Measurements from ENCODE around the gene PSMD1.

PSMD1 gene

GRCh38 chr2:231033147-231034132, 23.2 kb upstream of the PSMD1 start:
- Histone ChIP-seq H3K36me3 (ENCODE audit: control insufficient read depth in 2 of 2, insufficient read depth in 1 of 2, low read length in 2 of 2) (no peaks in the 10 kb centered on the region), H3K4me1 (ENCODE audit: control insufficient read depth, insufficient read depth, low read length) (peaks cover 3% of the 10 kb centered on the region; the same call in 1 of the 2 replicates), H3K4me3 (ENCODE audit: low read depth, low read length) (no peak overlapping the region), H3K27ac (ENCODE audit: extremely low read depth, low read depth, low read length) (no peak overlapping the region), H3K9me3 (ENCODE audit: control insufficient read depth, insufficient read depth, low read depth, low read length) (no peaks in the 10 kb centered on the region)
- POLR2A ChIA-PET = no interaction called here
- CTCF ChIA-PET = interaction anchor here (0.6 to 0.7 kb wide), 2 partner anchors 8 to 132 kb away, joined by 3 read pairs; no protein-coding TSS in a partner anchor
- peak; percentile 78 for TF ChIP-seq PRDM1 (tag by site-specific recombination; IDR thresholded peaks at IDR 0.05)
- no peak for TF ChIP-seq GLIS1 (tag by site-specific recombination; IDR thresholded peaks at IDR 0.05)
- no peak for TF ChIP-seq ZNF530 (tag by site-specific recombination; IDR thresholded peaks at IDR 0.05; ENCODE audit: low read depth)
- TF ChIP-seq ZNF121 (tag by site-specific recombination; IDR thresholded peaks at IDR 0.05) = peak; percentile 54; the same call in 1 of the 2 replicates

GRCh38 chr2:231034291-231034882, 22.3 kb upstream of the PSMD1 start:
- H3K4me3 ChIP-seq (ENCODE audit: low read depth, low read length) = no peak overlapping the region
- H3K27ac ChIP-seq (ENCODE audit: extremely low read depth, low read depth, low read length) = no peak overlapping the region
- peaks cover 3% of the 10 kb centered on the region; the same call in 1 of the 2 replicates for H3K4me1 ChIP-seq (ENCODE audit: control insufficient read depth, insufficient read depth, low read length)
- ChIA-PET CTCF (no interaction called here), POLR2A (no interaction called here)
- H3K36me3 ChIP-seq (ENCODE audit: control insufficient read depth in 2 of 2, insufficient read depth in 1 of 2, low read length in 2 of 2) = no peaks in the 10 kb centered on the region
- TF ChIP-seq GLIS1 (tag by site-specific recombination; IDR thresholded peaks at IDR 0.05) (peak; percentile 15; the same call in 1 of the 2 replicates), PRDM6 (tag by site-specific recombination; IDR thresholded peaks at IDR 0.05) (peak; percentile 36; the same call in 1 of the 2 replicates), ZNF658 (tag by site-specific recombination; IDR thresholded peaks at IDR 0.05) (no peak), ZNF555 (tag by site-specific recombination; conservative IDR thresholded peaks at IDR 0.05) (no peak), ZNF544 (tag by site-specific recombination; IDR thresholded peaks at IDR 0.05) (no peak)
- H3K9me3 ChIP-seq (ENCODE audit: control insufficient read depth, insufficient read depth, low read depth, low read length) = no peaks in the 10 kb centered on the region

- Histone ChIP-seq H3K4me3 (ENCODE audit: low read depth, low read length) (no peak overlapping the region), H3K36me3 (ENCODE audit: control insufficient read depth in 2 of 2, insufficient read depth in 1 of 2, low read length in 2 of 2) (peaks cover 0 to under 1% of the 10 kb centered on the region in 2 experiments; a peak in 1 of 3 replicates), H3K27ac (ENCODE audit: extremely low read depth, low read depth, low read length) (no peak overlapping the region), H3K9me3 (ENCODE audit: control insufficient read depth, insufficient read depth, low read depth, low read length) (no peaks in the 10 kb centered on the region), H3K4me1 (ENCODE audit: control insufficient read depth, insufficient read depth, low read length) (peaks cover 3% of the 10 kb centered on the region; the same call in 1 of the 2 replicates)
- TF ChIP-seq ZNF777 (tag by site-specific recombination; IDR thresholded peaks at IDR 0.05; ENCODE audit: borderline replicate concordance) = no peak
- CTCF ChIA-PET = interaction anchor here (1.5 kb wide), 1 partner anchor 10 kb away, joined by 3 read pairs; no protein-coding TSS in a partner anchor
- POLR2A ChIA-PET = no interaction called here
Measured at GRCh38 chr2:231036131-231036530, 20.5 kb upstream of the PSMD1 start.

- no peak for TF ChIP-seq ZBTB8A (tag by site-specific recombination; IDR thresholded peaks at IDR 0.05)
- no peak for TF ChIP-seq ZNF335 (tag by site-specific recombination; conservative IDR thresholded peaks at IDR 0.05)
- TF ChIP-seq HOXC10 (CRISPR knock-in tag; IDR thresholded peaks at IDR 0.05) = no peak
- no peak for TF ChIP-seq ZNF140 (tag by site-specific recombination; IDR thresholded peaks at IDR 0.05)
- TF ChIP-seq ZNF501 (tag by site-specific recombination; IDR thresholded peaks at IDR 0.05) = no peak
- no peak for TF ChIP-seq ZNF571 (tag by site-specific recombination; IDR thresholded peaks at IDR 0.05)
- TF ChIP-seq ZNF600 (tag by site-specific recombination; IDR thresholded peaks at IDR 0.05) = no peak
- no peak for TF ChIP-seq ZBTB49 (tag by site-specific recombination; IDR thresholded peaks at IDR 0.05; ENCODE audit: low read depth)
- Histone ChIP-seq H3K4me3 (ENCODE audit: low read depth, low read length) (no peak overlapping the region), H3K27ac (ENCODE audit: extremely low read depth, low read depth, low read length) (no peak overlapping the region), H3K36me3 (ENCODE audit: control insufficient read depth in 2 of 2, insufficient read depth in 1 of 2, low read length in 2 of 2) (peaks cover 0 to 6% of the 10 kb centered on the region in 2 experiments; a peak in 1 of 3 replicates), H3K9me3 (ENCODE audit: control insufficient read depth, insufficient read depth, low read depth, low read length) (no peaks in the 10 kb centered on the region), H3K4me1 (ENCODE audit: control insufficient read depth, insufficient read depth, low read length) (peaks cover 3% of the 10 kb centered on the region; the same call in 1 of the 2 replicates)
- POLR2A ChIA-PET = no interaction called here
- CTCF ChIA-PET = interaction anchor here (1.5 kb wide), 1 partner anchor 10 kb away, joined by 3 read pairs; no protein-coding TSS in a partner anchor
Measured at GRCh38 chr2:231036578-231037106, 20.0 kb upstream of the PSMD1 start.
